ENCODE measurements around the gene FHIT.

The FHIT gene

DNA sequence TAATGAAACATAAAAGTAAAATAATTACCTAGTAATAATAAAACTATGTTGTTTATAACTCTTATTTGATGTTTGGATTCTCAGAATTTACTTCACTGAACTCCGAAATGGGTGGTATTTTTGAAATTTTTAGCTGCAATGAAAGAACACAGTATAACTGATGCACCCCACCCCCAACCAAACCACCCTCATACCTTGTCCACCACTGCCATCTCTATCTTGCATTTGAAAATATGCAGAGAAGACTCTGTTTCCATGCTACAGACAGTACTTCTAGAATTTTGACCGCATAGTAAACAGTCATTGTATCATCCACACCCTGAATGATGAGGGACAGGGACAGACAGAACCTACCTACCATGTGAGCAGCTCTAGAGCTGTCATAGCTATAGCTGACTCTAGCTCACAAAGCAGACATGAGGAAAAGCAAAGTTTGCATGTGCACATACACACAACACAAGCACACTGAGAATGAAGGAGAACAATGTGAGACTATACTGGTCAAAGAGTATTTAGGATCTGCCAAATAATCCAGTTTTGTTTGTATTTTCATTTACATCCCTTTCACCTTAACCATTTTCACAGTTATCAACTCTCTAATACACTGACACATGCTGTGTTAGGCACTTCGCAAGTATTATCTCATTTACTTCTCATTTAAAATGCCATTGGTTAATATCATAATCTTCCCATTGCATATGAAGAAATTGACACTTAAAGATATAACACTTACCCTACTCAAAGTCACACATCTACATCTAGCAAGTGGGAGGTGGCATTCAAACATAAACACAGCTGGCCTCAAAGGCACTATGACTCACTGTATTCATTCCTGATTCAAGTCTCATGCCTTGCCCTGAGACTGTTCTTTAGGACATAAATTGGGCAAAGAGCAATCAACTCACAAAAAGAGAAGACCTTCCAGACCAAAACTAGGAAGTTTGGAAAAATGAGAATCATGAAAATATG is 1186.8 kb downstream of the FHIT start:
- TF ChIP-seq GATA1 (IDR thresholded peaks at IDR 0.05; ENCODE audit: low read depth, low read length): no peak
- no peak for TF ChIP-seq POLR2A (IDR thresholded peaks at IDR 0.05; ENCODE audit: low read length)
- DNase-seq: no peak

DNA sequence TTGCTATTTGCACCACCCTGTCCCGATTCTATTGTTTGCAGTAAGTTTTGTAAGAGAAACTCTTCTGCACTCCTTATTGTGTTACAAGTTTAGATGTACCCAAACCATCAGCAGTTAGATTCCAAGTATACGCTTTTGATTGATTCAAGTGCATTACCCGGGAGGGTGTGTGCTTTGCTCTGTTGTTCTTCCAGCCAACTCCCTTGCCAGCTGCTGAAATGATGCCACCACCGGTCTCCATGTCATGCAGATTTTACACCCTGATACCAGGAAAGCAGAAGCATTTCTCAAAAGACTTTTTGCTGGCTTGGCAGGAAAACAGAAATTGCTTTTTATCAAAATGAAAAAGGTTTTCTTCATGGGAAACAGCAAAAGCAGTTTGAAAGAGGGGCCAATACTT is 1194.8 kb downstream of the FHIT start:
- DNase-seq: no peak
- TF ChIP-seq GATA1 (IDR thresholded peaks at IDR 0.05; ENCODE audit: low read depth, low read length) (no peak), POLR2A (IDR thresholded peaks at IDR 0.05; ENCODE audit: low read length) (no peak)

DNA sequence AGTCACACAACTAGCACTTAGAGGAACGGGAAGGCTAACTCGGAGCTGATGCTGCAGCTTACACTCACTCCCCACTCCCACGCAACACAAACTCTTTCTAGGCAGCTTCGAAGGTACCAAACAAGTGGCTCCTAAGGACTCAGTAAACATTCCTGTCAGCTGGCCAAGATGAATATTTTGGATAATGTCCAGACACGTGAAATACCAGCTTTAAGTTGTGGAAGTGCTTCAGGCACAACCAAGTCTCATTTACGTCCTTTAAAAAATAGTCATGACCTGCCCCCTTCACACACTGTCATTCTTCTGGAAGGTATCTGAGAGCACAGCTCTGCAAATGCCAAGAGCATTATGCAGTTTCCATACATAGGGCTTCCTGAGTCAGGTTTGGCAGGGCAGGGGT is 1195.5 kb downstream of the FHIT start:
- no peak for DNase-seq
- no peak for TF ChIP-seq GATA1 (IDR thresholded peaks at IDR 0.05; ENCODE audit: low read depth, low read length)
- no peak for TF ChIP-seq POLR2A (IDR thresholded peaks at IDR 0.05; ENCODE audit: low read length)

DNA sequence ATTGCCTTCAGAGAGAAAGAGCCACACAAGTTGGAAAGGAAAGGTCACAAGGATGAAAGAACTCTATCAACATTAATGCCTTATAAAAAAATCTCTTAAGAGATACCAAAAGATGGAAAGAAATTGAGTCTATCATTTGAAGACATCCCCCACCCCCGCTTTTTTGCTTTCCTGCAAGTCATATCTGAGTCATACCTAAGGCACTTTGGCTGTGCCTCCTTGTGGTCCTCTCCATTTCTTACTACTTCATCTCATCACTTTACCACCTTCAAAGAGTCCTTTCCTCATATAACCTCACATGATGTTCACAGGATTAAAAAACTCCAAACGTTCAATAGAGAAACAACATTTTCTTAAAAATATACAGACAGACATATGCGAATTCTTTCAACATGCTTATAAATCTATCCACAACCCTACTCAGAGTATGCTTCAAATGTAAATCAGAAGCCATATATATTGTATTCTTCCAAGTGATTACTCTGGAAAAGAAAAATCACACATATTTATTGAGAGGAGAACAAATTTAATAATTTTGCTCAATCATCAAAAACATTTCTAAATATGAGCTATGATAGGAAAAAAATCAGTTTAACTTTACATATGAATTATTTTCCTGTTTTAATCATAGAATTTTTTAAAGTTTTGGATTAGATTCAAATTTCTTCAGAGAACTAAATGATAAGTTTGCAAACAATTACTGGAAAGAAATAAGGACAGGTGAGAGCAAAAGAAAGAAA is 1197.6 kb downstream of the FHIT start:
- TF ChIP-seq GATA1 (IDR thresholded peaks at IDR 0.05; ENCODE audit: low read depth, low read length) (no peak), POLR2A (IDR thresholded peaks at IDR 0.05; ENCODE audit: low read length) (no peak)

DNA sequence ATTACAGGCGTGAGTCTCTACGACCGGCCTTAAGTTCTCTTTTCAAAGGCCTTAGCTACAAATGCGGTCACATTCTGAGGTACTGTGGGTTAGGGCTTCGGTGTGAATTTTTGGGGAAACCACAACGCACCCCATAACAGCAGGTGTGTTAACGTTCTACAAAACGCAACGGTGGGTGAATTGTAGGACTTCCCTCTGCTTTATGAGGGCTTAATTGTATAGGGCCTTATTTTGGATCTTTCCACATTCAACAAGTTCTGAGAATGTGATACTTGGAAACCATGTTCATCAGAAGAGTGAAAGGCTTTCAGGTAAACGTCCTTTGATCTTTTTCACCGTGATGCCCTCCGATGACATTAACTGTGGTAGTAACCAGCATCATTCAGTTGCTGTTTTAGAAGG is 1202.8 kb downstream of the FHIT start:
- TF ChIP-seq POLR2A (IDR thresholded peaks at IDR 0.05; ENCODE audit: low read length) (no peak), GATA1 (IDR thresholded peaks at IDR 0.05; ENCODE audit: low read depth, low read length) (no peak)

More for the DNA sequence above, 1197.6 kb downstream of the FHIT start:
- no peak for DNase-seq

DNA sequence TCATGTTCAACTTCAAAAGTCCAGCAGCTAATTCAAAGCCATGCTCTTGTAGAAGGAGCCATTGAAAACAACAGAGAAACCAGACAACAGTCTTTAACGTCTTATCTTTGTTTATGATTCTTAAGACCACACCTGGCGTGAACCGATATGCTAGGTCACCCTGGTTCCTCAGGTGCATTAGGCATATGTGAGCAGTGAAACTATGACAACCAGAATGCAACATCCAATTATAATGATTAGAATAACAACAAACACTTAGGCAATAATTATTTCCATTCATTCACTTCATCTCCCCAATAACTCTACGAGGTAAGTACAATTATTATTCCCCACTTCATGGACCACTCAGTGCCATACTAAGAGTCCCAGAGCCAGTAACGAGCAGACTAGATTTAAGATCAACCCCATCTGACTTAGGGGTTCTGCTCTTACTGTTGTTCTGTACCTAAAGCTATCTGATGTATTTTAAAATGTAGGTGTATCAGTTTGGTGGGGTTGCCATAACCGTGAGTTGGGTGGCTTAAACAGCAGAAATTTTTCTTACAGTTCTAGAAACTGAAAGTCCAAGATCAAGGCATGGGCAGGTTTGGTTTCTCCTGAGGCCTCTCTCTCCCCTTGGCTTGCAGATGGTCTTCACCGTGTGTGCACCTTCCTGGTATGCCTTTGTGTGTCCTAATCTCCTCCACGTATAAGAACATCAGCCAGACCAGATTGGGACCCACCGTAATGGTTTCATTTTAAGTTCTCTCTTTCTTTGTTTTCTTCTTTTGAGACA is 1203.6 kb downstream of the FHIT start:
- no peak for DNase-seq
- TF ChIP-seq GATA1 (IDR thresholded peaks at IDR 0.05; ENCODE audit: low read depth, low read length) (no peak), POLR2A (IDR thresholded peaks at IDR 0.05; ENCODE audit: low read length) (no peak)

More for the DNA sequence above, 1202.8 kb downstream of the FHIT start:
- DNase-seq: no peak

DNA sequence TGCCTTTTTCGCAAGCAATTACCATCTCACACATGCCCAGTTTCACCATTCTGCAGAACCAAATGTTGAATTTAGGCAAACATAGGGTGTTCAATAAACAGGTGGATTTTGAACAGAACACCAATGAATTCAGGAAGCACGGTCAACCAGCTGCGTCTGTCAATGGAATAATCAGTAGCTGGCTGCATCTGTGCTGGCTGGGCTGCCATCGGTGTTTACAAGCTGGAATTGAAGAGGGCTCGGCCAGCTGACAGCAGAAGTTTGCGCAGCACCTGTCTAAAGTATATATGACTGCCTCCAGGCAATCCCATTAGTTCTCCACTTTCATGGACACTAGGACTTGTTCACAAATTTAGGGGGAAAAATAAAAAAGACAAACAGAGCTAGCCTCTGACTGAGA is 1205.0 kb downstream of the FHIT start:
- TF ChIP-seq GATA1 (IDR thresholded peaks at IDR 0.05; ENCODE audit: low read depth, low read length) (no peak), POLR2A (IDR thresholded peaks at IDR 0.05; ENCODE audit: low read length) (no peak)
- DNase-seq: no peak

DNA sequence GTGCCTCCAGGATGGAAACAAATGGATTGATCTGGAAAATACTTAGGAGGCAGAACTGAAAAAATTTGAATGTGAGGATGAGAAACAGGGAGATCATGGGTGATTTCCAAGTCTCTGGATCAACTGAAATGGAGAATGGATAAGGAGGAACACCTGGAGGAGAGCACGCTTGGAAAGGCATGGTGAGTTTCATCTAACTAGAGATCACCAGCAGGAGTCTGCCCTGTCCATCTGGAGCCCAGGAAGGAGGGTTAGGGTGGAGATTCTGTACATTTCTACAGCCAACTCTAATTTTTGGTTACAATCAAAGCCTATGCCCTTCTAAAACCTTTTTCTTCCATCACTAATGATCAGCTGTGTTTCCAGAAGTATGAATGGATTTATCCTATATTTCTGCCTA is 1205.6 kb downstream of the FHIT start:
- no peak for TF ChIP-seq GATA1 (IDR thresholded peaks at IDR 0.05; ENCODE audit: low read depth, low read length)
- TF ChIP-seq POLR2A (IDR thresholded peaks at IDR 0.05; ENCODE audit: low read length): no peak
- DNase-seq: no peak

- TF ChIP-seq GATA1 (IDR thresholded peaks at IDR 0.05; ENCODE audit: low read depth, low read length) (no peak), POLR2A (IDR thresholded peaks at IDR 0.05; ENCODE audit: low read length) (no peak)
- DNase-seq: no peak
Measured at GRCh38 chr3:60036803-60037202, 1214.4 kb downstream of the FHIT start.

- DNase-seq: no peak
- no peak for TF ChIP-seq POLR2A (IDR thresholded peaks at IDR 0.05; ENCODE audit: low read length)
- TF ChIP-seq GATA1 (IDR thresholded peaks at IDR 0.05; ENCODE audit: low read depth, low read length): no peak
Measured at GRCh38 chr3:60033901-60034453, 1217.3 kb downstream of the FHIT start.

- TF ChIP-seq GATA1 (IDR thresholded peaks at IDR 0.05; ENCODE audit: low read depth, low read length) (no peak), POLR2A (IDR thresholded peaks at IDR 0.05; ENCODE audit: low read length) (no peak)
- no peak for DNase-seq
Measured at GRCh38 chr3:60030982-60031381, 1220.3 kb downstream of the FHIT start.

DNA sequence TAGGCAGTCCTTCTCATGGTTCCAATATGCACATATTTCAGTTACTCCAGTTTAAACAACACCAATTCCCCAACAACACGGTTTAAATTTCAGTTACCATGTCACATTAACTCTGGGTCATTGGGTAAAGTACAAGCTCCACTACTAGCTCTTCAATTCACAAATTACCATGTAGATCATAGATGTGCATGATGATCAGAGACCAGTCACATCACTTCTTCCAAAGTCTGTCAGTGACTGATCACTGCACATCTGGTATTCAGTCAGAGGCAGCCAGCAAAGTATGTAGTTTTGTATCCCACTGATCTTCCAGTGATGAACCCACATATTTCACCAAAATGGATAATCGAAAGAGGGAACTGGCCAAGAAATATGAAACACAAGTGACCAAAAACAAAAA is 1223.0 kb downstream of the FHIT start:
- TF ChIP-seq GATA1 (IDR thresholded peaks at IDR 0.05; ENCODE audit: low read depth, low read length) (no peak), POLR2A (IDR thresholded peaks at IDR 0.05; ENCODE audit: low read length) (no peak)
- no peak for DNase-seq

- TF ChIP-seq POLR2A (IDR thresholded peaks at IDR 0.05; ENCODE audit: low read length) (no peak), GATA1 (IDR thresholded peaks at IDR 0.05; ENCODE audit: low read depth, low read length) (no peak)
- DNase-seq: no peak
Measured at GRCh38 chr3:60027335-60027734, 1223.9 kb downstream of the FHIT start.

Data from erythroblast (primary cell).